ENCODE results near the gene ABHD17C. TPM values are rescaled to one million over a fixed set of nuclear protein-coding genes. Genes with fewer than 3 reads are reported as not detected.

The ABHD17C gene
- total and polyA plus RNA-seq, 3 donors from 2014 or later: 8.0 to 16.3 (median 10.0) TPM

DNA sequence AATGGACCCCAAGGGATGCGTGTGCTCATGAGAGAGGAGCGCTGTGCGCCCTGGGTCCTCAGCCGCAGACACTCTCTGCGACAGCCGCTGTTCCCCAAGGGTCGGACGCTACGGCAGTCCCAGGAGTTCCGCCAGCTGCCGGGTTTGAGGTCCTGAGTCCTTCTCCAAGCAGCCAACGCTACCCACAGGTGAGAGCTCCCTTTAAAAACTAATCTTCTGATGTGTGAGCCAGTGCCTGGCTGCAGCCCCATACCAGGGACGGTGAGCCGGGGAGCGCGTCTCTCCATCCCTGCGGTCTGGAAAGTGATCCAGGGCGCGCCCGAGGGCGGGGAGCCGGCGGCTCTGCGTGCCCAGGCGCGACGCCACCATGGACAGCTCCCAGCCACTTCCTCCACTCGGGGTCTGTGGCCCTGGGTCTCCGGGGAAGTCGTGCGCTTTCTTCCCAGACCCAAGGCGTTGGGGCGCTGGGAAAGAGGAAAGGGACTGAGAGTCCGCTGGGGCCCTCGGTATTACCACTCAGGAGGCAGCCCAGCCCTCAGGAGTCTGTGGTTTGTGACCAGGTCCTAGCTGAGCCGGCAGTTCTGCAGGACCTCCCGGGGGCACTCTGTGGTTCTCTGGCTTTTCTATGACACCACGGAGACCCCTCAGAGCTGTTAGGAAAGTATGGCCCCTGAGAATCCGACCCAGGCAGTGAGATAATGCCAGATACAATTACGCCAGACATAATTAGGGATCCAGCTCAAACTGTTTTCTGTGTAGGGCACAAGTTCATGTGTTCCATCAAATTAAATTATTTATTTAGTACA is 85.5 kb downstream of the ABHD17C start:
- WGBS, 2 donors: 3 to 4% methylated on average over 8 to 37 of the region's 40 CpGs
- Histone ChIP-seq H3K4me1 (no peaks in the 10 kb centered on the region), H3K9me3 (no peaks in the 10 kb centered on the region), H3K36me3 (ENCODE audit: low read depth, missing control alignments) (no peaks in the 10 kb centered on the region), H3K27ac (no peak overlapping the region), H3K27me3 (no peaks in the 10 kb centered on the region), H3K4me3 (peak overlapping the region; percentile 44 to 56)
- intact Hi-C loops (cut with DNase I; ENCODE audit: low total_unique reads): loop anchor here (10.0 kb wide), 1 partner anchor 174 kb away; no protein-coding TSS in a partner anchor
- DNase-seq: peak; percentile 70
- TF ChIP-seq POLR2A (IDR thresholded peaks at IDR 0.05): no peak
- TF ChIP-seq, protein P1, sequence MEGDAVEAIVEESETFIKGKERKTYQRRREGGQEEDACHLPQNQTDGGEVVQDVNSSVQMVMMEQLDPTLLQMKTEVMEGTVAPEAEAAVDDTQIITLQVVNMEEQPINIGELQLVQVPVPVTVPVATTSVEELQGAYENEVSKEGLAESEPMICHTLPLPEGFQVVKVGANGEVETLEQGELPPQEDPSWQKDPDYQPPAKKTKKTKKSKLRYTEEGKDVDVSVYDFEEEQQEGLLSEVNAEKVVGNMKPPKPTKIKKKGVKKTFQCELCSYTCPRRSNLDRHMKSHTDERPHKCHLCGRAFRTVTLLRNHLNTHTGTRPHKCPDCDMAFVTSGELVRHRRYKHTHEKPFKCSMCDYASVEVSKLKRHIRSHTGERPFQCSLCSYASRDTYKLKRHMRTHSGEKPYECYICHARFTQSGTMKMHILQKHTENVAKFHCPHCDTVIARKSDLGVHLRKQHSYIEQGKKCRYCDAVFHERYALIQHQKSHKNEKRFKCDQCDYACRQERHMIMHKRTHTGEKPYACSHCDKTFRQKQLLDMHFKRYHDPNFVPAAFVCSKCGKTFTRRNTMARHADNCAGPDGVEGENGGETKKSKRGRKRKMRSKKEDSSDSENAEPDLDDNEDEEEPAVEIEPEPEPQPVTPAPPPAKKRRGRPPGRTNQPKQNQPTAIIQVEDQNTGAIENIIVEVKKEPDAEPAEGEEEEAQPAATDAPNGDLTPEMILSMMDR (IDR thresholded peaks at IDR 0.05): no peak

DNA sequence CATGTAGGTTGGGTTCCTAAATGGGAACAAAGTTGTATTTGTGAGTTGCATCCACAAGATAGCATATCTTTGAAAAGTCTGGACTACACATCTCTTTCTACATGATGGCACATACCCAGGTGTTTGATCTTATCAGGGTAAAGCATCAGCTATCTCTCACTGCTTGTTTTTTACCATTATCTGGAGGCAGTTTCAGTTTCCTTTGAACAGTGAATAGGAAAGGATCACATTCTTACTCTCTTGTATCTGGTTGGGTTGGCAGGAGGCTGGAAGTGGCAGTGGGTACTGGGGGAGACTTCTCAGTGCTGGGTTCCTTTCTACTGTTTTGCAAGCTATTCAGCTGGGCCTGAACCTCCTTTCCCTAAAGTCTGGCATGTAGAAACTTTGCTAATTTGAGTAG is 88.2 kb downstream of the ABHD17C start:
- no peaks in the 10 kb centered on the region for H3K36me3 ChIP-seq (ENCODE audit: low read depth, missing control alignments)
- H3K9me3 ChIP-seq: no peaks in the 10 kb centered on the region
- TF ChIP-seq, protein P1 (IDR thresholded peaks at IDR 0.05): no peak
- TF ChIP-seq POLR2A (IDR thresholded peaks at IDR 0.05): no peak
- no peak overlapping the region for H3K27ac ChIP-seq
- no peaks in the 10 kb centered on the region for H3K27me3 ChIP-seq
- DNase-seq: no peak
- intact Hi-C loops (cut with DNase I; ENCODE audit: low total_unique reads): loop anchor here (10.0 kb wide), 1 partner anchor 172 kb away; no protein-coding TSS in a partner anchor
- no peaks in the 10 kb centered on the region for H3K4me1 ChIP-seq
- no peak overlapping the region for H3K4me3 ChIP-seq

DNA sequence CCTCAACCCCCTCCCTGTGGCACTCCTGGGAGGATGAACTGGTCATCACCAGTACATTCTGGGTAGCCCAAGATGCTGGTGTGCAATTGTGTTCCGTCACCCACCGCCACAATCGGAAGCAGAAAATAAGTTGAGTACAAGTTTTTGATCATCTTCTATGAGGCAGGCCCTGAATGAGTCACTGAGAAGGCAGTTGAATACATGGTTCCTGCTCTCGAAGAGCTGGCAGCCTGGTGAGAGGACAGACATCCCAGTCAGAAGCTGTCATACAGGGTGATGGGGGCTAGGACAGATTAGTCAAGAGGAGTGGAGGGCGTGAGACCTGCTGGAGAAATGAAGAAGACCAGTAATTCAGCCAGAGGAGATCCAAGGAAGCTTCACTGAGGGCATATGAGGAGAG is 90.2 kb downstream of the ABHD17C start:
- no peak for DNase-seq
- 95 to 98% methylated on average over 5 of the region's 5 CpGs for WGBS, 2 donors

DNA sequence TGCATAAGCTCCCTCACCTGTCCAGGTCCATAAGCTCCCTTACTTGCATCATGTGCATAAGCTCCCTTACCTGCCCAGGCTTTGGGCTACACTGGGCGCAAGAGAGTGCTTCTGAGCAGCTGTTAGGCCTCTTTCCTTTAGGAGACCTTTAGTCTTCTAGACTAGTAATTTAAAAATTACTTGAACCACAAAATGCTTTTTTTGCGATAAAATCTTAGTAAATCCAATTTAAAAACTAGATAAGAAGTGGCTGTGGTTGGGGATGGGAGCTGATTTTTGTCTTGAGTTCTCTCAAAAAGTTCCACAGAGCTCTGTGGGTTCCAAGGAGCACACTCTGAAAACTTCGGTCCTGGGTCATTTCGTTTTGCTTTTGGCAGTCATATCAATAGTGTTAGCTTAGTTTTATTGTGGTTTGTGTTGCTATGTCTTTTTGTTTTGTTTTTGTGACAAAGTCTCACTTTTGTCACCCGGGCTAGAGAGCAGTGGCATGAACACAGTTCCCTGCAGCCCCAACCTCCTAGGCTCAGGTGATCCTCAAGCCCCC is 90.8 kb downstream of the ABHD17C start:
- WGBS, 2 donors: 91 to 97% methylated on average over 5 of the region's 5 CpGs
- intact Hi-C loops (cut with DNase I; ENCODE audit: low total_unique reads): loop anchor here (10.0 kb wide), 1 partner anchor 169 kb away; no protein-coding TSS in a partner anchor

More for the DNA sequence above, 90.2 kb downstream of the ABHD17C start:
- H3K9me3 ChIP-seq: no peaks in the 10 kb centered on the region
- no peaks in the 10 kb centered on the region for H3K4me1 ChIP-seq
- no peak for TF ChIP-seq POLR2A (IDR thresholded peaks at IDR 0.05)
- TF ChIP-seq, protein P1 (IDR thresholded peaks at IDR 0.05): no peak
- intact Hi-C loops (cut with DNase I; ENCODE audit: low total_unique reads): loop anchor here (10.0 kb wide), 1 partner anchor 169 kb away; no protein-coding TSS in a partner anchor
- H3K27ac ChIP-seq: no peak overlapping the region
- no peaks in the 10 kb centered on the region for H3K27me3 ChIP-seq
- H3K36me3 ChIP-seq (ENCODE audit: low read depth, missing control alignments): no peaks in the 10 kb centered on the region
- H3K4me3 ChIP-seq: no peak overlapping the region

More for the DNA sequence above, 90.8 kb downstream of the ABHD17C start:
- Histone ChIP-seq H3K4me3 (no peak overlapping the region), H3K4me1 (no peaks in the 10 kb centered on the region), H3K27ac (no peak overlapping the region), H3K27me3 (no peaks in the 10 kb centered on the region), H3K9me3 (no peaks in the 10 kb centered on the region), H3K36me3 (ENCODE audit: low read depth, missing control alignments) (no peaks in the 10 kb centered on the region)
- TF ChIP-seq, protein P1 (IDR thresholded peaks at IDR 0.05): no peak
- no peak for TF ChIP-seq POLR2A (IDR thresholded peaks at IDR 0.05)
- no peak for DNase-seq

All from testis (tissue), 3 donors.